ENCODE results near the gene RC3H2.
A peak's percentile ranks its signal among the peaks of the same experiment; 100 is the strongest.
"Not testable (repeated sequence)": the region's sequence is repeated elsewhere in the genome, so short reads cannot be mapped to it uniquely, and the experiment has no call there.

The RC3H2 gene

DNA sequence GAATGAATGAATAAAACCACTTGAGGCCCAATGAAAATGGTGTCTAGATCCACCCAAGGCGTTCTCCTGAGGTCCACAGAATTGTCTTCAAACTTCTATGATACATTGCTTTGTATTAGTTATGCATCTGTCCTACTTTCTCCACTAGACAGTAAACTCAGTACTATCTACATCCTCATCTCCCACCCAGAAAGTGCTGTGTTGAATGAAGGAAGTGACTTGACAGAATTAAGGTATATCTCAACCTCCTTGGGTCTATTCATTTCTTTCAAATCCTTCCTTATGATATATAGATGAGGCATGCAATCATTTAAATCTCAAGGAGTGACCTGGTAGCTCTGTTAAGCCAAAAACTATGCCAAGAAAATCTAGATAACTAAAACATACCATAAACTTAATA is 61.0 kb downstream of the RC3H2 start:
- peaks cover 37% of the 10 kb centered on the region for H3K36me3 ChIP-seq (ENCODE audit: control insufficient read depth, insufficient read depth, low read length)
- no peak overlapping the region for H3K9ac ChIP-seq (ENCODE audit: low read depth, low read length)
- H3K9me3 ChIP-seq (ENCODE audit: control insufficient read depth, insufficient read depth, low read length): no peaks in the 10 kb centered on the region
- H3K4me1 ChIP-seq (ENCODE audit: control insufficient read depth, insufficient read depth, low read length): no peaks in the 10 kb centered on the region
- no peaks in the 10 kb centered on the region for H3K27me3 ChIP-seq (ENCODE audit: control insufficient read depth, insufficient read depth, low read length)
- no peak overlapping the region for H3K27ac ChIP-seq (ENCODE audit: low read depth, low read length)
- no peak overlapping the region for H3K4me3 ChIP-seq (ENCODE audit: low read depth, low read length)

DNA sequence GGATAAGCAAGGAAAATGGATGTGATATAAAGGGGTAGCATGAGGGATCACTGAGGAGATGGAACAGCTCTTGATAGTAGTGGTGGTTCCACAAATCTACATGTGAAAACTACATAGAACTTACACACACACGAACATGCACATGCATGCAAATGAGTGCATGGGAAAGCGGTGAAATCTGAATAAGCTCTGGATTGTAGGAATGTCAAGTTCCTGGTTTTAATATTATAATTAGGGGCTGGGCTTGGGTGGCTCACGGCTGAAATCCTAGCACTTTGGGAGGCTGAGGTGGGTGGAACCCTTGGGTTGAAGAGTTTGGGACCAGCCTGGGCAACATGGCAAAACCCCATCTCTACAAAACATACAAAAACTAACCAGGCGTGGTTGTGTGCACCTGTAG is 63.7 kb downstream of the RC3H2 start:
- Histone ChIP-seq H3K36me3 (ENCODE audit: control insufficient read depth, insufficient read depth, low read length) (peaks cover 10% of the 10 kb centered on the region), H3K27ac (ENCODE audit: low read depth, low read length) (no peak overlapping the region), H3K9ac (ENCODE audit: low read depth, low read length) (no peak overlapping the region), H3K9me3 (ENCODE audit: control insufficient read depth, insufficient read depth, low read length) (no peaks in the 10 kb centered on the region), H3K4me3 (ENCODE audit: low read depth, low read length) (no peak overlapping the region), H3K4me1 (ENCODE audit: control insufficient read depth, insufficient read depth, low read length) (no peaks in the 10 kb centered on the region), H3K27me3 (ENCODE audit: control insufficient read depth, insufficient read depth, low read length) (no peaks in the 10 kb centered on the region)

DNA sequence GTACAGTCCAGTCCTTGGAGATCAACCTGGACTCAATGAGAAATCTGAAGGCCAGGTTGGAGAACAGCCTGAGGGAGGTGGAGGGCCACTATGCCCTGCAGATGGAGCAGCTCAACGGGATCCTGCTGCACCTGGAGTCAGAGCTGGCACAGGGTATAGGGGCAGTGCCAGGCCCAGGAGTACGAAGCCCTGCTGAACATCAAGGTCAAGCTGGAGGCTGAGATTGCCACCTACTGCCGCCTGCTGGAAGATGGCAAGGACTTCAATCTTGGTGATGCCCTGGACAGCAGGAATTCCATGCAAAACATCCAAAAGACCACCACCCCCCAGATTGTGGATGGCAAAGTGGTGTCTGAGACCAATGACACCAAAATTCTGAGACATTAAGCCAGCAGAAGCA is 66.7 kb downstream of the RC3H2 start:
- H3K27ac ChIP-seq (ENCODE audit: low read depth, low read length); H3K36me3 ChIP-seq (ENCODE audit: control insufficient read depth, insufficient read depth, low read length); H3K27me3 ChIP-seq (ENCODE audit: control insufficient read depth, insufficient read depth, low read length); H3K9me3 ChIP-seq (ENCODE audit: control insufficient read depth, insufficient read depth, low read length); H3K4me3 ChIP-seq (ENCODE audit: low read depth, low read length); H3K9ac ChIP-seq (ENCODE audit: low read depth, low read length); H3K4me1 ChIP-seq (ENCODE audit: control insufficient read depth, insufficient read depth, low read length): not testable (repeated sequence)

DNA sequence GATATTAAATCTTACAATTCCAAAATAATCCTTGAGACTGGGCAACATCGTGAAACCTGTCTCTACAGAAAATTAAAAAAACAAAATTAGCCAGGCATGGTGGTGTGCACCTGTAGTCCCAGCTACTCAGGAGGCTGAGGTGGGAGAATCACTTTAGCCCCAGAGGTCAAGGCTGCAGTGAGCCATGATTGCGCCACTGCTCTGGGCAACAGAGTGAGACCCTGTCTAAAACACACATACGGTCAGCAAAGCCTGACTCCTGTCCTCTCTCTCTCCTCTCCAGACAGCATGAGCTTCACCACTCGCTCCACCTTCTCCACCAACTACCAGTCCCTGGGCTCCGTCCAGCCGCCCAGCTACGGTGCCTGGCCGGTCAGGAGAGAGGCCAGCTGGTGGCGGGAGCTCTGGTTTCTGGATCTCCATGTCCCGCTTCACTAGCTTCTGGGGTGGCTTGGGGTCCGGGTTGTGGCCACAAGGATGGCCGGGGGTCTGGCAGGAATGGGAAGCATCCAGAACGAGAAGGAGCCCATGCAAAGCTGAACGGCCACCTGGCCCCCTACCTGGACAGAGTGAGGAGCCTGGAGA is 67.8 kb downstream of the RC3H2 start:
- Histone ChIP-seq H3K27ac (ENCODE audit: low read depth, low read length) (no peak overlapping the region), H3K9ac (ENCODE audit: low read depth, low read length) (no peak overlapping the region), H3K27me3 (ENCODE audit: control insufficient read depth, insufficient read depth, low read length) (no peaks in the 10 kb centered on the region), H3K36me3 (ENCODE audit: control insufficient read depth, insufficient read depth, low read length) (no peaks in the 10 kb centered on the region), H3K9me3 (ENCODE audit: control insufficient read depth, insufficient read depth, low read length) (no peaks in the 10 kb centered on the region), H3K4me3 (ENCODE audit: low read depth, low read length) (no peak overlapping the region), H3K4me1 (ENCODE audit: control insufficient read depth, insufficient read depth, low read length) (no peaks in the 10 kb centered on the region)

DNA sequence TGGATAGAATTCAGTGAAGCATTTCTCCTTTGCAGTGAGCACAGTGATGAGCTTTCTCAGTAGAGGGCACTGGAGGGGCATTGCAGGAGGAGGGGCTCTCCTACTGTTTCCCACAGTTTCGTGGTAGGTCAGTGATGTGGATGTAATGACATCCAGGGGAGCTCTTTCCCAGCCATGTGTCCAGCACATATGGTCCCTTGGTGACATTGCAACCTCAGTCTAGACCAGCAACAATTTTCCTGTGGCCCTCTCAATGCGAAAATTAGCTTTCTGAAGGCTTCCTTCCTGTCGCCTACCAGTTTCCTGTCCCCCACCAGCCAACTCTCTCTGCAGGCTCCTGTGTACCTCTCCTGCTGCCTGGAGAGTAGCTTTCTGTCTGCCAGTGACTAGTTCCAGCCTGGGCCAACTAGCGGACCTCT is 69.8 kb downstream of the RC3H2 start:
- no peaks in the 10 kb centered on the region for H3K36me3 ChIP-seq (ENCODE audit: control insufficient read depth, insufficient read depth, low read length)
- H3K4me3 ChIP-seq (ENCODE audit: low read depth, low read length): no peak overlapping the region
- no peak overlapping the region for H3K9ac ChIP-seq (ENCODE audit: low read depth, low read length)
- no peak overlapping the region for H3K27ac ChIP-seq (ENCODE audit: low read depth, low read length)
- no peaks in the 10 kb centered on the region for H3K4me1 ChIP-seq (ENCODE audit: control insufficient read depth, insufficient read depth, low read length)
- no peaks in the 10 kb centered on the region for H3K9me3 ChIP-seq (ENCODE audit: control insufficient read depth, insufficient read depth, low read length)
- H3K27me3 ChIP-seq (ENCODE audit: control insufficient read depth, insufficient read depth, low read length): no peaks in the 10 kb centered on the region

DNA sequence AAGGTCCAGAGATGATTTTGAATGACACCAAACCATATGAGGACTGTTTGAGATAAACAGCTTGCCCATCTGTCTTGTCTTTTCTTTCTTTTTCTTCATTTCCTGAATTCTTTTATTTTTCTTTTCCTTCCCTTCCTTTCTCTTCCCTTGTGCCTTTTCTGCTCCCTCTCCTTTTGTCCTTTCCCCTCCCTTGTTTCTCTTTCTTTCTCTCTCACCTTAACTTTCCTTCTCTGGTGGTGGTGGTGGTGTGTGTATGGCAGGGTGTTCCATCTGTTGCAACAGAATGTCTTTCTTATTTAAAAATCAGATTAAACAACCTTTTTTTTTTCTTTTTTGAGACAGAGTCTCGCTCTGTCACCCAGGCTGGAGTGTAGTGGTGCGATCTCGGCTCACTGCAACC is 73.0 kb downstream of the RC3H2 start:
- Histone ChIP-seq H3K9me3 (ENCODE audit: control insufficient read depth, insufficient read depth, low read length) (no peaks in the 10 kb centered on the region), H3K4me3 (ENCODE audit: low read depth, low read length) (no peak overlapping the region), H3K9ac (ENCODE audit: low read depth, low read length) (no peak overlapping the region), H3K36me3 (ENCODE audit: control insufficient read depth, insufficient read depth, low read length) (no peaks in the 10 kb centered on the region), H3K27me3 (ENCODE audit: control insufficient read depth, insufficient read depth, low read length) (no peaks in the 10 kb centered on the region), H3K4me1 (ENCODE audit: control insufficient read depth, insufficient read depth, low read length) (peaks cover 2% of the 10 kb centered on the region; the same call in 1 of the 2 replicates), H3K27ac (ENCODE audit: low read depth, low read length) (no peak overlapping the region)

DNA sequence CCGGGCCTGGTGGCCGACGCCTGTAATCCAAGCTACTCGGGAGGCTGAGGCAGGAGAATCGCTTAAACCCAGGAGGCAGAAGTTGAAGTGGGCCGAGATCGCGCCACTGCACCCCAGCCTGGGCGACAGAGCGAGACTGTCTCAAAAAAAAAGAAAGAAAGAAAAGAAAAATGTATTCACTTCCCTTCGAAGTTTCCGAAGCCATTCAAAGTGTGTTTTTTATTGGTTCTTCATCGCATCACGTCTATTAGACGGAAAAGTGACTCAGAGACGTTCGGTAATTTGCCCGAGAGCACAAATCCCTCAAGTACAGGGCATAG is 76.2 kb downstream of the RC3H2 start:
- H3K9ac ChIP-seq (ENCODE audit: low read depth, low read length); H3K27me3 ChIP-seq (ENCODE audit: control insufficient read depth, insufficient read depth, low read length); H3K4me1 ChIP-seq (ENCODE audit: control insufficient read depth, insufficient read depth, low read length); H3K9me3 ChIP-seq (ENCODE audit: control insufficient read depth, insufficient read depth, low read length): not testable (repeated sequence)
- peak overlapping the region; percentile 100 for H3K4me3 ChIP-seq (ENCODE audit: low read depth, low read length)
- peak overlapping the region; percentile 96 for H3K27ac ChIP-seq (ENCODE audit: low read depth, low read length)
- peaks cover 28% of the 10 kb centered on the region for H3K36me3 ChIP-seq (ENCODE audit: control insufficient read depth, insufficient read depth, low read length)

DNA sequence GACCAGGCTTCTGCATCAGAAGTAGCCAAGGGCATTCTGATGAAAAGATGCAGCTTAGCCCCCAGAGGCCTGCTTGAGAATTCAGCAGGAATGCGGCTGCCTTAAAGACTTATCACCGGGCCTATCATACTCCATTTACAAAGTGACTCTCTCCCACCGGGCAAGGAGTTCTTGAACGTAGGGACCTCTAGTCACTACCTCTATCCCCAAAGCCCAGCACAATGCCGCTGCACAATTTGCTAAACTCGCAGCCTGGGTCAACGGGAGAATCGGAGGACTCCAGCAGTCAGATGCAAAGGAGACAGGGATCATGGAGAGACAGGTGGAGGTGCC is 77.4 kb downstream of the RC3H2 start:
- H3K27me3 ChIP-seq (ENCODE audit: control insufficient read depth, insufficient read depth, low read length): no peaks in the 10 kb centered on the region

DNA sequence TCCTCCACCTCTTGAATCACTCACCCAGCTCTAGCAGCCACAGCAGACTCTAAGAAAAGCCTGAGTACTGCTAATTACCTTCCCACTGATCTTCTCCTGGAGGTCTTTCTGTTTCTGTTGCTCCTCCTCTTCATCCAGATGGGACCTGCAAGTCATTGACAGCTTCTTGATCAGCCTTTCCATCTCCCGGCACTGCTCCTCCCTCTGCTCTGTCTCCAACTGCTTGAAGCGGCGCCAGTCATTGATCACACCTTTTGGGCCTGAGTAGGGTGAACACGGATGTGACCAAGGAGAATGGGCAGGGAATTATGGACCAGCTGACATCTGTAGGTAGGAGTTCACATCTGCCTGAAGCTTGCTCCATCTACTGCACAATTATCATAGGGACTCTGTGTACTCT is 82.2 kb downstream of the RC3H2 start:
- Histone ChIP-seq H3K27me3 (ENCODE audit: control insufficient read depth, insufficient read depth, low read length) (no peaks in the 10 kb centered on the region), H3K27ac (ENCODE audit: low read depth, low read length) (no peak overlapping the region), H3K9me3 (ENCODE audit: control insufficient read depth, insufficient read depth, low read length) (no peaks in the 10 kb centered on the region), H3K4me1 (ENCODE audit: control insufficient read depth, insufficient read depth, low read length) (peaks cover 9% of the 10 kb centered on the region), H3K4me3 (ENCODE audit: low read depth, low read length) (no peak overlapping the region), H3K36me3 (ENCODE audit: control insufficient read depth, insufficient read depth, low read length) (peaks cover 83% of the 10 kb centered on the region), H3K9ac (ENCODE audit: low read depth, low read length) (no peak overlapping the region)

More for the DNA sequence above, 77.4 kb downstream of the RC3H2 start:
- H3K4me1 ChIP-seq (ENCODE audit: control insufficient read depth, insufficient read depth, low read length): peaks cover 9% of the 10 kb centered on the region
- peak overlapping the region; percentile 100 for H3K4me3 ChIP-seq (ENCODE audit: low read depth, low read length)
- H3K27ac ChIP-seq (ENCODE audit: low read depth, low read length): peak overlapping the region; percentile 96
- peak overlapping the region; percentile 85 for H3K9ac ChIP-seq (ENCODE audit: low read depth, low read length)
- peaks cover 39% of the 10 kb centered on the region for H3K36me3 ChIP-seq (ENCODE audit: control insufficient read depth, insufficient read depth, low read length)
- no peaks in the 10 kb centered on the region for H3K9me3 ChIP-seq (ENCODE audit: control insufficient read depth, insufficient read depth, low read length)

DNA sequence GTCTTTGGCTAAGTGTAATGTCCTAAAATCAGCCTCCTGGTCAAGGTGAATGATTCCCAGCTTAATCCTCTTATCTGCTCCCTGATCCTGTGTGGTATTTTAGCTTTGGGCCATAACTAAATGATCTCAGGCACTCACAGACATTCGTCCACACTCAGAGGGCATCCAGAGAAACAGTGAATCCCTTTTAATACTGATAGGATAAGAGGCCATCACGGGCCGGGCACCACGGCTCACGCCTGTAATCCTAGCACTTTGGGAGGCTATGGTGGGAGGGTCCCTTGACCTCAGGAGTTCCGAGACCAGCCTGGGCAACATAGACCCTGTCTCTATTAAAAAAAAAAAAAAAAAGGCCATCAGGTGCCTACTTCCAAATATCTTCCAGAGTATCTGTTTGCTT is 83.1 kb downstream of the RC3H2 start:
- H3K4me3 ChIP-seq (ENCODE audit: low read depth, low read length): no peak overlapping the region
- no peak overlapping the region for H3K27ac ChIP-seq (ENCODE audit: low read depth, low read length)
- no peaks in the 10 kb centered on the region for H3K9me3 ChIP-seq (ENCODE audit: control insufficient read depth, insufficient read depth, low read length)
- peaks cover 89% of the 10 kb centered on the region for H3K36me3 ChIP-seq (ENCODE audit: control insufficient read depth, insufficient read depth, low read length)
- H3K4me1 ChIP-seq (ENCODE audit: control insufficient read depth, insufficient read depth, low read length): peaks cover 6% of the 10 kb centered on the region
- no peak overlapping the region for H3K9ac ChIP-seq (ENCODE audit: low read depth, low read length)
- H3K27me3 ChIP-seq (ENCODE audit: control insufficient read depth, insufficient read depth, low read length): no peaks in the 10 kb centered on the region

DNA sequence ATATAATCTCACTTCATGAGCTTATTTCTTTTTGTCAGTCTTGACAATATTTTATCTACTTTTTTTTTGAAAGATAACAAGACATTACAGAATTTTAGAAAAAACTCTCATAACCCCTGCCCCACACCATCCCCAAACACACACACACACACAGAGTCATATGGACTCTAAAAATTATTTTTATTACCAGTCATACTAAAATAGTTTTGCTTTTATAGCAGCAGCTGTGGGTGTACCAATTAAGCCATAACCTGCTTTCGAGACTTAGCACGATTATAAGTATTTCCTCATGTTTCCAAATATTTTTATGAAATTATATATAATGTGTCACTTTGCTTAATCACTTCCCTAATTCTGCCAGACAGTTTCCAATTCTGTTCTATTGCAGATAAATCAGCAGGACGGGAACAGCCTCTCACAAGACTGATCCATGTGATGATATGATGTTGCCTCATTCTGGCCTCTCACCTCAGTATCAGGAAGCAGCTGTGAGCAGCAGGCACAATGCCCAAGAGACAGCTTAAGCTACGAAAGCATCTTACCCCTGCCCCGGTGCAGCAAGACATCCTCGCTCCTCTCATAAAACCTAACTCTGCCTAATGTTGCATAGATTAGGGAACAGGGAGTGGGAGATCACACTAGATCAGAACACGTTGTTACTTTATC is 83.7 kb downstream of the RC3H2 start:
- no peak overlapping the region for H3K9ac ChIP-seq (ENCODE audit: low read depth, low read length)
- H3K36me3 ChIP-seq (ENCODE audit: control insufficient read depth, insufficient read depth, low read length): peaks cover 84% of the 10 kb centered on the region
- no peak overlapping the region for H3K4me3 ChIP-seq (ENCODE audit: low read depth, low read length)
- no peak overlapping the region for H3K27ac ChIP-seq (ENCODE audit: low read depth, low read length)
- no peaks in the 10 kb centered on the region for H3K9me3 ChIP-seq (ENCODE audit: control insufficient read depth, insufficient read depth, low read length)
- no peaks in the 10 kb centered on the region for H3K4me1 ChIP-seq (ENCODE audit: control insufficient read depth, insufficient read depth, low read length)
- no peaks in the 10 kb centered on the region for H3K27me3 ChIP-seq (ENCODE audit: control insufficient read depth, insufficient read depth, low read length)

DNA sequence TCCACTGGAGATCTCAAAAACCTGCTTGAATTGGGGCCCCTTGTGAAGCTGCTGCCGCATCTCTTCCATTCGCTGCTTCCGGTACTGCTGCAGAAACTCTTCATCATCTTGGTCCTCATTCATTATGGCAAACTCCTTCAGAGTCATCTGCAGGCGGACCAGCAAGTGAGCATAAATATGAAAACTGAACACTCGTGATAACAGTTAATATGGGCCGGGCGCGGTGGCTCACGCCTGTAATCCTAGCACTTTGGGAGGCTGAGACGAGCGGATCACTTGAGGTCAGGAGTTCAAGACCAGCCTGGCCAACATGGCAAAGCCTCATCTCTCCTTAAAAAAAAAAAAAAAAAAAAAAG is 84.7 kb downstream of the RC3H2 start:
- Histone ChIP-seq H3K4me1 (ENCODE audit: control insufficient read depth, insufficient read depth, low read length) (no peaks in the 10 kb centered on the region), H3K36me3 (ENCODE audit: control insufficient read depth, insufficient read depth, low read length) (peaks cover 75% of the 10 kb centered on the region), H3K27me3 (ENCODE audit: control insufficient read depth, insufficient read depth, low read length) (no peaks in the 10 kb centered on the region), H3K9me3 (ENCODE audit: control insufficient read depth, insufficient read depth, low read length) (no peaks in the 10 kb centered on the region), H3K27ac (ENCODE audit: low read depth, low read length) (no peak overlapping the region), H3K4me3 (ENCODE audit: low read depth, low read length) (no peak overlapping the region), H3K9ac (ENCODE audit: low read depth, low read length) (no peak overlapping the region)
